Measurements from ENCODE around the gene GSDME.

The GSDME gene

GRCh38 chr7:24718977-24719491, 38.2 kb downstream of the GSDME start:
- DNase-seq = no peak

GRCh38 chr7:24718431-24718831, 38.8 kb downstream of the GSDME start:
- no peak for DNase-seq

- no peak for DNase-seq
Observed at GRCh38 chr7:24717694-24718320, 39.5 kb downstream of the GSDME start.

- DNase-seq = no peak
Observed at GRCh38 chr7:24717247-24717622, 40.0 kb downstream of the GSDME start.

- no peak for DNase-seq
Observed at GRCh38 chr7:24716480-24717246, 40.6 kb downstream of the GSDME start.

GRCh38 chr7:24715661-24716479, 41.4 kb downstream of the GSDME start:
- DNase-seq = no peak

- no peak for DNase-seq
Observed at GRCh38 chr7:24715171-24715570, 42.1 kb downstream of the GSDME start.

- no peak for DNase-seq
Observed at GRCh38 chr7:24714676-24715010, 42.6 kb downstream of the GSDME start.

- no peak for DNase-seq
Observed at GRCh38 chr7:24713850-24714675, 43.2 kb downstream of the GSDME start.

GRCh38 chr7:24713039-24713793, 44.0 kb downstream of the GSDME start:
- no peak for DNase-seq

GRCh38 chr7:24709585-24710360, 47.5 kb downstream of the GSDME start:
- no peak for DNase-seq

GRCh38 chr7:24709051-24709450, 48.2 kb downstream of the GSDME start:
- DNase-seq = no peak

- DNase-seq = no peak
Observed at GRCh38 chr7:24707988-24708615, 49.2 kb downstream of the GSDME start.

GRCh38 chr7:24706211-24707170, 50.8 kb downstream of the GSDME start:
- DNase-seq = no peak

GRCh38 chr7:24705461-24705954, 51.8 kb downstream of the GSDME start:
- DNase-seq = no peak

GRCh38 chr7:24704311-24704710, 53.0 kb downstream of the GSDME start:
- DNase-seq = no peak

- no peak for DNase-seq
Observed at GRCh38 chr7:24703296-24703695, 54.0 kb downstream of the GSDME start.

GRCh38 chr7:24702755-24703154, 54.5 kb downstream of the GSDME start:
- no peak for DNase-seq

Data from activated naive CD4-positive, alpha-beta T cell (primary cell).